LNCAP (cell line): ENCODE data around the gene ACOT4.
A peak's percentile ranks its signal among the peaks of the same experiment; 100 is the strongest.

Experiments
- TF ChIP-seq, protein P1 (sequence below): fragments of 450-650 bp; IDR thresholded peaks from 2 replicates; pipeline ENCODE4 v1.5.1; 2017; ENCODE audit warnings: mild to moderate bottlenecking

ACOT4 gene

GRCh38 chr14:73623504-73624054 lies 31.9 kb downstream of the ACOT4 start:
- TF ChIP-seq, protein P1, sequence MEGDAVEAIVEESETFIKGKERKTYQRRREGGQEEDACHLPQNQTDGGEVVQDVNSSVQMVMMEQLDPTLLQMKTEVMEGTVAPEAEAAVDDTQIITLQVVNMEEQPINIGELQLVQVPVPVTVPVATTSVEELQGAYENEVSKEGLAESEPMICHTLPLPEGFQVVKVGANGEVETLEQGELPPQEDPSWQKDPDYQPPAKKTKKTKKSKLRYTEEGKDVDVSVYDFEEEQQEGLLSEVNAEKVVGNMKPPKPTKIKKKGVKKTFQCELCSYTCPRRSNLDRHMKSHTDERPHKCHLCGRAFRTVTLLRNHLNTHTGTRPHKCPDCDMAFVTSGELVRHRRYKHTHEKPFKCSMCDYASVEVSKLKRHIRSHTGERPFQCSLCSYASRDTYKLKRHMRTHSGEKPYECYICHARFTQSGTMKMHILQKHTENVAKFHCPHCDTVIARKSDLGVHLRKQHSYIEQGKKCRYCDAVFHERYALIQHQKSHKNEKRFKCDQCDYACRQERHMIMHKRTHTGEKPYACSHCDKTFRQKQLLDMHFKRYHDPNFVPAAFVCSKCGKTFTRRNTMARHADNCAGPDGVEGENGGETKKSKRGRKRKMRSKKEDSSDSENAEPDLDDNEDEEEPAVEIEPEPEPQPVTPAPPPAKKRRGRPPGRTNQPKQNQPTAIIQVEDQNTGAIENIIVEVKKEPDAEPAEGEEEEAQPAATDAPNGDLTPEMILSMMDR: no peak

DNA sequence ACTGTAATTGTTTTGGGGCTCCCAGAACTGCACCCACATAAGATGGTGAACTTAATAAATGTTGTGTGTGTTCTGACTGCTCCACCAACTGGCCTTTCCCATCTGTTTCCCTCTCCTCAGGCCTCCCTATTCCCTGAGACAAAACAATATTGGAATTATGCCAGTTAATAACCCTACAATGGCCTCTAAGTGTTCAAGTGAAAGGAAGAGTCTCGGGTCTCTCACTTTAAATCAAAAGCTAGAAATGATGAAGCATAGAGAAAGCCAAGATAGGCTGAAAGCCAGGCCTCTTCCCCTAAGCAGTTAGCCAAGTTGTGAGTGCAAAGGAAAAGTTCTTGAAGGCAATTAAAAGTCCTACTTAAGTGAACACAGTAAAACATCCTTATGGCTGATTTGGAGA lies 34.0 kb downstream of the ACOT4 start:
- TF ChIP-seq, protein P1: no peak

GRCh38 chr14:73627151-73627558 lies 35.5 kb downstream of the ACOT4 start:
- TF ChIP-seq, protein P1: no peak

GRCh38 chr14:73630009-73630780 lies 38.5 kb downstream of the ACOT4 start:
- TF ChIP-seq, protein P1: no peak

GRCh38 chr14:73633116-73634010 lies 41.7 kb downstream of the ACOT4 start:
- TF ChIP-seq, protein P1: peak; percentile 84

GRCh38 chr14:73634011-73634833 lies 42.5 kb downstream of the ACOT4 start:
- TF ChIP-seq, protein P1: no peak

- TF ChIP-seq, protein P1: no peak
These were observed 46.2 kb downstream of the ACOT4 start for GRCh38 chr14:73637830-73638229.
